ENCODE data around the gene GLIS1.

DNA sequence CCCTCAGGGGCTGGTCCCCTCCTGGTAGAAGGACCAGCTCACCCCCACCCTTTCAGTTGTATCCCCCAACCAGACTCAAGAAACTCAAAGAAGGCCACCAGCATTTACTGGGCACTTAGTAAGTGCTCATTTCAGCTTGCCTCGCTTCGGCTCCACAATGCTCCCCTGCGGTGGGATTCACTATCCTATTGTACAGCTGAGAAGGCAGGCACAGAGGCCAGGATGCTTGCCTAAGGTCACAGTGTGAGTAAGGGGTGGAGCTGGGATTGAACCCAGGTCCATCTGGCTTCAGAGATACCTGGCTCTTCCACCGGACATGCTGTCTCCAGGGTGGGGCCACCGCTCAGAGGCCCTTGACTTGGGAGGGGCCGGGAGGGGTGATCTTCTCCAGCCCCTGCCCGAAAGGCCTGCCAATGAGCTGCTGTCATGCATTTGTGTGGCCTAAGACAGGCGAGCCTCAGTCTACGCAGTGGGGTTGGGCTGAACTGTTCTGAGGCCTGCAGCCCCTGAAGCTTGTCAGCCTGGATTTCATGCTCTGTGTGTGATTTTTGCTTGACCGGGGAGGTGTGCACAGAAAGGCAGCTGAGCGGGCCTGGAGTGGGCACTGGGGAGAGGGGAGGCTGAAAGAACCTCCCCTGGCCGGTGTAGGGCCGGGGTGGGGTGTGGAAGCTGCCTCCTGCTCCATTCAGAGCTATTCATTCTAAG, 231.7 kb downstream of the GLIS1 start:
- TF ChIP-seq JUN (IDR thresholded peaks at IDR 0.05; ENCODE audit: borderline replicate concordance, insufficient read depth, insufficient read length, low read depth), result no peak
- no peak for TF ChIP-seq EZH2 (IDR thresholded peaks at IDR 0.05; ENCODE audit: borderline replicate concordance, low read depth, low read length, severe bottlenecking)
- TF ChIP-seq, protein P1, sequence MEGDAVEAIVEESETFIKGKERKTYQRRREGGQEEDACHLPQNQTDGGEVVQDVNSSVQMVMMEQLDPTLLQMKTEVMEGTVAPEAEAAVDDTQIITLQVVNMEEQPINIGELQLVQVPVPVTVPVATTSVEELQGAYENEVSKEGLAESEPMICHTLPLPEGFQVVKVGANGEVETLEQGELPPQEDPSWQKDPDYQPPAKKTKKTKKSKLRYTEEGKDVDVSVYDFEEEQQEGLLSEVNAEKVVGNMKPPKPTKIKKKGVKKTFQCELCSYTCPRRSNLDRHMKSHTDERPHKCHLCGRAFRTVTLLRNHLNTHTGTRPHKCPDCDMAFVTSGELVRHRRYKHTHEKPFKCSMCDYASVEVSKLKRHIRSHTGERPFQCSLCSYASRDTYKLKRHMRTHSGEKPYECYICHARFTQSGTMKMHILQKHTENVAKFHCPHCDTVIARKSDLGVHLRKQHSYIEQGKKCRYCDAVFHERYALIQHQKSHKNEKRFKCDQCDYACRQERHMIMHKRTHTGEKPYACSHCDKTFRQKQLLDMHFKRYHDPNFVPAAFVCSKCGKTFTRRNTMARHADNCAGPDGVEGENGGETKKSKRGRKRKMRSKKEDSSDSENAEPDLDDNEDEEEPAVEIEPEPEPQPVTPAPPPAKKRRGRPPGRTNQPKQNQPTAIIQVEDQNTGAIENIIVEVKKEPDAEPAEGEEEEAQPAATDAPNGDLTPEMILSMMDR (IDR thresholded peaks at IDR 0.05; ENCODE audit: extremely low read depth in 1 of 2, insufficient read depth in 1 of 2, low read depth in 1 of 2, low read length in 2 of 2), result no peak
- no peak for TF ChIP-seq POLR2AphosphoS5 (IDR thresholded peaks at IDR 0.05; ENCODE audit: insufficient read depth, low read depth, low read length)
